Rectal smooth muscle tissue (tissue), 1 donor: ENCODE data around the gene NOD2.

Source experiments
- H3K27ac ChIP-seq: one replicate; pipeline ENCODE4 v1.7.0; 2013; ENCODE audit warnings: low read depth, low read length, inconsistent platforms
- H3K27me3 ChIP-seq: one replicate; pipeline ENCODE4 v1.7.0; 2013; ENCODE audit warnings: low read length; ENCODE audit not compliant: control insufficient read depth, insufficient read depth
- H3K36me3 ChIP-seq: one replicate; pipeline ENCODE4 v1.7.0; 2013; ENCODE audit warnings: low read length; ENCODE audit not compliant: control insufficient read depth, insufficient read depth
- H3K4me1 ChIP-seq: one replicate; pipeline ENCODE4 v1.7.0; 2013; ENCODE audit warnings: low read length; ENCODE audit not compliant: control insufficient read depth, insufficient read depth
- H3K4me3 ChIP-seq: one replicate; pipeline ENCODE4 v1.7.0; 2013; ENCODE audit warnings: low read length
- H3K9ac ChIP-seq: one replicate; pipeline ENCODE4 v1.7.0; 2013; ENCODE audit warnings: low read length

The NOD2 gene

GRCh38 chr16:50688083-50688482 is 5.3 kb upstream of the NOD2 start:
- Histone ChIP-seq H3K9ac (no peak overlapping the region), H3K36me3 (no peaks in the 10 kb centered on the region), H3K27ac (no peak overlapping the region), H3K27me3 (no peaks in the 10 kb centered on the region), H3K4me1 (peaks cover 2% of the 10 kb centered on the region), H3K4me3 (no peak overlapping the region)

GRCh38 chr16:50688867-50689266 is 4.5 kb upstream of the NOD2 start:
- Histone ChIP-seq H3K9ac (no peak overlapping the region), H3K4me3 (no peak overlapping the region), H3K4me1 (peaks cover 2% of the 10 kb centered on the region), H3K27me3 (no peaks in the 10 kb centered on the region), H3K27ac (no peak overlapping the region), H3K36me3 (no peaks in the 10 kb centered on the region)

GRCh38 chr16:50690177-50690576 is 3.2 kb upstream of the NOD2 start:
- no peak overlapping the region for H3K9ac ChIP-seq
- H3K36me3 ChIP-seq: no peaks in the 10 kb centered on the region
- no peak overlapping the region for H3K4me3 ChIP-seq
- H3K27ac ChIP-seq: no peak overlapping the region
- H3K4me1 ChIP-seq: peaks cover 2% of the 10 kb centered on the region
- no peaks in the 10 kb centered on the region for H3K27me3 ChIP-seq

GRCh38 chr16:50692644-50692998 is 785 bp upstream of the NOD2 start:
- Histone ChIP-seq H3K4me3 (no peak overlapping the region), H3K9ac (no peak overlapping the region), H3K36me3 (no peaks in the 10 kb centered on the region), H3K4me1 (peaks cover 13% of the 10 kb centered on the region), H3K27me3 (no peaks in the 10 kb centered on the region), H3K27ac (no peak overlapping the region)

GRCh38 chr16:50694206-50694605 is 800 bp downstream of the NOD2 start:
- no peak overlapping the region for H3K27ac ChIP-seq
- no peaks in the 10 kb centered on the region for H3K27me3 ChIP-seq
- H3K4me1 ChIP-seq: peaks cover 15% of the 10 kb centered on the region
- no peaks in the 10 kb centered on the region for H3K36me3 ChIP-seq
- H3K4me3 ChIP-seq: peak overlapping the region; percentile 46
- H3K9ac ChIP-seq: no peak overlapping the region

GRCh38 chr16:50695017-50696000 is 1.9 kb downstream of the NOD2 start:
- no peak overlapping the region for H3K9ac ChIP-seq
- H3K4me1 ChIP-seq: peaks cover 15% of the 10 kb centered on the region
- no peaks in the 10 kb centered on the region for H3K27me3 ChIP-seq
- H3K36me3 ChIP-seq: no peaks in the 10 kb centered on the region
- no peak overlapping the region for H3K27ac ChIP-seq
- no peak overlapping the region for H3K4me3 ChIP-seq

GRCh38 chr16:50696126-50696525 is 2.7 kb downstream of the NOD2 start:
- H3K27me3 ChIP-seq: no peaks in the 10 kb centered on the region
- peaks cover 15% of the 10 kb centered on the region for H3K4me1 ChIP-seq
- H3K27ac ChIP-seq: no peak overlapping the region
- no peaks in the 10 kb centered on the region for H3K36me3 ChIP-seq
- H3K9ac ChIP-seq: no peak overlapping the region
- H3K4me3 ChIP-seq: no peak overlapping the region

GRCh38 chr16:50696575-50697420 is 3.4 kb downstream of the NOD2 start:
- Histone ChIP-seq H3K4me3 (peak overlapping the region; percentile 9), H3K27ac (peak overlapping the region; percentile 46), H3K4me1 (peaks cover 15% of the 10 kb centered on the region)

GRCh38 chr16:50697421-50697715 is 4.0 kb downstream of the NOD2 start:
- Histone ChIP-seq H3K9ac (peak overlapping the region; percentile 39), H3K27ac (peak overlapping the region; percentile 46), H3K4me1 (peaks cover 15% of the 10 kb centered on the region), H3K36me3 (no peaks in the 10 kb centered on the region), H3K4me3 (peak overlapping the region; percentile 56), H3K27me3 (no peaks in the 10 kb centered on the region)

More at GRCh38 chr16:50696575-50697420, 3.4 kb downstream of the NOD2 start:
- Histone ChIP-seq H3K9ac (peak overlapping the region; percentile 39), H3K27me3 (no peaks in the 10 kb centered on the region), H3K36me3 (no peaks in the 10 kb centered on the region)

GRCh38 chr16:50697881-50698767 is 4.7 kb downstream of the NOD2 start:
- Histone ChIP-seq H3K27ac (peak overlapping the region; percentile 46), H3K4me3 (peak overlapping the region; percentile 56), H3K4me1 (peaks cover 13% of the 10 kb centered on the region)

GRCh38 chr16:50699326-50700159 is 6.1 kb downstream of the NOD2 start:
- Histone ChIP-seq H3K4me1 (peaks cover 13% of the 10 kb centered on the region), H3K36me3 (no peaks in the 10 kb centered on the region), H3K9ac (no peak overlapping the region), H3K27me3 (no peaks in the 10 kb centered on the region), H3K27ac (no peak overlapping the region), H3K4me3 (no peak overlapping the region)

More at GRCh38 chr16:50697881-50698767, 4.7 kb downstream of the NOD2 start:
- H3K36me3 ChIP-seq: no peaks in the 10 kb centered on the region
- no peak overlapping the region for H3K9ac ChIP-seq
- no peaks in the 10 kb centered on the region for H3K27me3 ChIP-seq
